GM12874 (cell line): ENCODE data around the gene PRSS2.

ENCODE experiments used
- CTCF ChIP-seq: IDR thresholded peaks from 2 replicates; pipeline ENCODE4 v1.5.1; 2011; ENCODE audit warnings: low read depth, mild to moderate bottlenecking, control low read depth, low read length, moderate library complexity; ENCODE audit not compliant: insufficient read depth

PRSS2 gene

GRCh38 chr7:142782922-142783900 lies 12.4 kb downstream of the PRSS2 start:
- TF ChIP-seq CTCF = peak; percentile 86

DNA sequence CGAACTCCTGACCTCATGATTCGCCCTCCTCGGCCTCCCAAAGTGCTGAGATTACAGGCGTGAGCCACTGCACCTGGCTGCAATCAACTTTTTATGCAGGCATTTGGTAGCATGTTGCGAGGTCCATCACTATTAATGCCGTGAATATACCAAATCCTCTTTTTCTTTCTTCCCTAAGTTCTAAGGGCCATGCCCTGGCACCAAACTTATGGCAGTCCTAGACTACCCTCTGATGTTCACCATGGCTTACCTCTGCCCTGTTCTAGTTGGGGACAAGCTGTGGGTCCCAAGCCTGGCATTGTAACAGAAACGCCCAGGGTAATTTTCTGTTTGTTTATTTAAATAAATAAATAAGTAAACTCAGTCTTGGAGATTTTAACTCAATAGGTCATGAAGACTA lies 13.3 kb downstream of the PRSS2 start:
- no peak for TF ChIP-seq CTCF

GRCh38 chr7:142784716-142785115 lies 13.9 kb downstream of the PRSS2 start:
- TF ChIP-seq CTCF = no peak

- no peak for TF ChIP-seq CTCF
Measured at GRCh38 chr7:142785841-142786250, 15.1 kb downstream of the PRSS2 start.

DNA sequence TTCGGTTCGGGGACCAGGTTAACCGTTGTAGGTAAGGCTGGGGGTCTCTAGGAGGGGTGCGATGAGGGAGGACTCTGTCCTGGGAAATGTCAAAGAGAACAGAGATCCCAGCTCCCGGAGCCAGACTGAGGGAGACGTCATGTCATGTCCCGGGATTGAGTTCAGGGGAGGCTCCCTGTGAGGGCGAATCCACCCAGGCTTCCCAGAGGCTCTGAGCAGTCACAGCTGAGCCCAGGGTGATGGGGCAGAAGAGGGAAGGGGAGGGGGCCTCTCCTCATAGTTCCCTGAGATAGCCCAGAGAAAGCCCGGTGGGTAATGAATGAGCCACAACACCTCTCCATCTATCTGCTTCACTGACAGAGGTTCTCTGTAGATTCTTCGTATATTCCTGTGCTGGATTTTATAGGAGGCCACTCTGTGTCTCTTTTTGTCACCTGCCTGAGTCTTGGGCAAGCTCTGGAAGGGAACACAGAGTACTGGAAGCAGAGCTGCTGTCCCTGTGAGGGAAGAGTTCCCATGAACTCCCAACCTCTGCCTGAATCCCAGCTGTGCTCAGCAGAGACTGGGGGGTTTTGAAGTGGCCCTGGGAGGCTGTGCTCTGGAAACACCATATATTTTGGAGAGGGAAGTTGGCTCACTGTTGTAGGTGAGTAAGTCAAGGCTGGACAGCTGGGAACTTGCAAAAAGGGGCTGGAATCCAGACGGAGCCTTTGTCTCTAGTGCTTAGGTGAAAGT lies 16.4 kb downstream of the PRSS2 start:
- TF ChIP-seq CTCF = no peak

GRCh38 chr7:142787783-142788182 lies 17.0 kb downstream of the PRSS2 start:
- no peak for TF ChIP-seq CTCF

DNA sequence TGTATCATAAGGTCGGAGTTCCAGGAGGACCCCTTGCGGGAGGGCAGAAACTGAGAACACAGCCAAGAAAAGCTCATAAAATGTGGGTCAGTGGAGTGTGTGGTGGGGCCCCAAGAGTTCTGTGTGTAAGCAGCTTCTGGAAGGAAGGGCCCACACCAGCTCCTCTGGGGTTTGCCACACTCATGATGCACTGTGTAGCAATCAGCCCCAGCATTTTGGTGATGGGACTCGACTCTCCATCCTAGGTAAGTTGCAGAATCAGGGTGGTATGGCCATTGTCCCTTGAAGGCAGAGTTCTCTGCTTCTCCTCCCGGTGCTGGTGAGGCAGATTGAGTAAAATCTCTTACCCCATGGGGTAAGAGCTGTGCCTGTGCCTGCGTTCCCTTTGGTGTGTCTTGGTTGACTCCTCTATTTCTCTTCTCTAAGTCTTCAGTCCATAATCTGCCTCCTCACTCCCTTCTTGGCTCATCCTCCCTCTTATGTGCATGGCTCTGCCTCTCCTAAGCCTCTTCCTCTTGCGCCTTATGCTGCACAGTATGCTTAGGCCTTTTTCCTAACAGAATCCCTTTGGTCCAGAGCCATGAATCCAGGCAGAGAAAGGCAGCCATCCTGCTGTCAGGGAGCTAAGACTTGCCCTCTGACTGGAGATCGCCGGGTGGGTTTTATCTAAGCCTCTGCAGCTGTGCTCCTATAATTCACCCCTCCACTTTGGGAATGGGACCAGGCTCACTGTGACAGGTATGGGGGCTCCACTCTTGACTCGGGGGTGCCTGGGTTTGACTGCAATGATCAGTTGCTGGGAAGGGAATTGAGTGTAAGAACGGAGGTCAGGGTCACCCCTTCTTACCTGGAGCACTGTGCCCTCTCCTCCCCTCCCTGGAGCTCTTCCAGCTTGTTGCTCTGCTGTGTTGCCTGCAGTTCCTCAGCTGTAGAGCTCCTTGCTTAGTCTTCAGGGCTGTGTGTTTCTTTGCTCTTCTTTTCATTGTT lies 17.8 kb downstream of the PRSS2 start:
- no peak for TF ChIP-seq CTCF
